Head of caudate nucleus (tissue), 42 donors: ENCODE data around the gene LGR5.

Experiments
- DNase-seq, 42 donors: peaks; one replicate each; pipeline versions ENCODE4 v3.0.0 to v3.0.0-alpha.2; 2020 to 2021; ENCODE audit warnings: mixed read lengths in 7 of 42
- intact Hi-C: fragments of 100-400 bp; cut with DNase I; formaldehyde crosslinking; loops from one replicate; pipeline ENCODE4 v1.15.0; 2022

LGR5 gene

GRCh38 chr12:71439613-71440344 lies at the start of gene LGR5:
Gene LGR5, plus strand, starts transcription at chr12:71439798. Its CDS starts 283 bp downstream, at chr12:71440081.
- intact Hi-C loops: no loop called here
- DNase-seq: peak; percentile 78 to 95 (median 88)

- intact Hi-C loops: no loop called here
- peak in 7 of 42 donors; percentile 1 to 50 (median 10) for DNase-seq
Measured at GRCh38 chr12:71392521-71393145, 47.0 kb upstream of the LGR5 start.

GRCh38 chr12:71393625-71394024 lies 46.0 kb upstream of the LGR5 start:
- no peak for DNase-seq
- intact Hi-C loops: no loop called here

- DNase-seq: no peak
- intact Hi-C loops: no loop called here
Measured at GRCh38 chr12:71397433-71397954, 42.1 kb upstream of the LGR5 start.

GRCh38 chr12:71399197-71399596 lies 40.4 kb upstream of the LGR5 start:
- no peak for DNase-seq
- intact Hi-C loops: no loop called here

- DNase-seq: no peak
- intact Hi-C loops: no loop called here
Measured at GRCh38 chr12:71400481-71400880, 39.1 kb upstream of the LGR5 start.

GRCh38 chr12:71405884-71406283 lies 33.7 kb upstream of the LGR5 start:
- intact Hi-C loops: no loop called here
- no peak for DNase-seq

- intact Hi-C loops: no loop called here
- no peak for DNase-seq
Measured at GRCh38 chr12:71407732-71408131, 31.9 kb upstream of the LGR5 start.

- intact Hi-C loops: loop anchor here (10.0 kb wide), 2 partner anchors 224 to 344 kb away; partner anchors contain the start of gene RAB21
Measured at GRCh38 chr12:71410844-71411243, 28.8 kb upstream of the LGR5 start.

GRCh38 chr12:71411635-71412034 lies 28.0 kb upstream of the LGR5 start:
- intact Hi-C loops: loop anchor here (10.0 kb wide), 2 partner anchors 223 to 343 kb away; partner anchors contain the start of gene RAB21
- DNase-seq: no peak

More at GRCh38 chr12:71410844-71411243, 28.8 kb upstream of the LGR5 start:
- no peak for DNase-seq

- intact Hi-C loops: loop anchor here (5.0 to 10.0 kb wide), 3 partner anchors 137 to 339 kb away; partner anchors contain the start of gene RAB21
- peak in 25 of 42 donors; percentile 17 to 81 (median 49) for DNase-seq
Measured at GRCh38 chr12:71415336-71416231, 24.0 kb upstream of the LGR5 start.

- intact Hi-C loops: loop anchor here (5.0 to 10.0 kb wide), 3 partner anchors 135 to 338 kb away; partner anchors contain the start of gene RAB21
- no peak for DNase-seq
Measured at GRCh38 chr12:71417181-71417580, 22.4 kb upstream of the LGR5 start.

GRCh38 chr12:71420775-71421406 lies 18.7 kb upstream of the LGR5 start:
- DNase-seq: no peak
- intact Hi-C loops: no loop called here

- no peak for DNase-seq
- intact Hi-C loops: no loop called here
Measured at GRCh38 chr12:71425568-71426299, 13.9 kb upstream of the LGR5 start.

GRCh38 chr12:71426300-71427047 lies 13.1 kb upstream of the LGR5 start:
- no peak for DNase-seq
- intact Hi-C loops: no loop called here

GRCh38 chr12:71430756-71431155 lies 8.8 kb upstream of the LGR5 start:
- no peak for DNase-seq
- intact Hi-C loops: no loop called here

GRCh38 chr12:71431991-71432390 lies 7.6 kb upstream of the LGR5 start:
- intact Hi-C loops: no loop called here
- no peak for DNase-seq
